Breast epithelium (tissue), 4 donors: ENCODE results near the gene UQCRC2. TPM values are rescaled to one million over a fixed set of nuclear protein-coding genes. Genes with fewer than 3 reads are reported as not detected.

Source experiments
- DNase-seq, 2 donors: peaks; one replicate each; pipeline ENCODE4 v3.0.0-alpha.2; 2019; ENCODE audit warnings: low spot score in 2 of 2
- H3K27ac ChIP-seq, 2 donors: fragments of 200-600 bp; sonication (generic) in 1 of 2; one replicate each; pipeline ENCODE4 v1.5.1; 2016 to 2019; ENCODE audit warnings: mild to moderate bottlenecking in 1 of 2
- H3K27me3 ChIP-seq, 2 donors: fragments of 200-600 bp; sonication (generic) in 1 of 2; one replicate each; pipeline versions ENCODE4 v1.5.1 to v1.6.0; 2017 to 2019; ENCODE audit warnings: control low read depth in 1 of 2, mild to moderate bottlenecking in 1 of 2
- H3K36me3 ChIP-seq: fragments of 200-600 bp; one replicate; pipeline ENCODE4 v1.5.1; 2019
- H3K4me1 ChIP-seq, 2 donors: fragments of 200-600 bp; sonication (generic); one replicate each; pipeline ENCODE4 v1.5.1; 2016 to 2019; ENCODE audit warnings: control low read depth in 1 of 2
- H3K4me3 ChIP-seq, 3 donors: fragments of 200-600 bp; sonication (generic); 1 replicate in 2 of 3; 2 replicates in 1 of 3; pipeline ENCODE4 v1.5.1; 2016 to 2019; ENCODE audit warnings: mild to moderate bottlenecking in 3 of 3, moderate library complexity in 2 of 3
- H3K9me3 ChIP-seq, 2 donors: fragments of 200-600 bp; sonication (generic) in 1 of 2; one replicate each; pipeline ENCODE4 v1.5.1; 2016 to 2019; ENCODE audit warnings: control low read depth in 1 of 2
- CTCF ChIP-seq, 3 donors: fragments of 450-650 bp; IDR thresholded peaks; one replicate each; pipeline ENCODE4 v1.5.1; 2016 to 2017; ENCODE audit warnings: antibody characterized with exemption in 3 of 3, mild to moderate bottlenecking in 3 of 3, moderate library complexity in 3 of 3
- POLR2A ChIP-seq: fragments of 450-650 bp; IDR thresholded peaks from one replicate; pipeline ENCODE4 v1.6.1; 2016; ENCODE audit warnings: antibody characterized with exemption, mild to moderate bottlenecking, moderate library complexity
- POLR2AphosphoS5 ChIP-seq, 3 donors: sonication (generic); formaldehyde crosslinking; IDR thresholded peaks; one replicate each; pipeline ENCODE4 v1.6.1; 2017; ENCODE audit warnings: antibody characterized with exemption in 3 of 3
- intact Hi-C: fragments of 100-400 bp; cut with DNase I; formaldehyde crosslinking; loops from one replicate; pipeline ENCODE4 v1.15.1; 2023; ENCODE audit warnings: low total_unique reads
- total RNA-seq, 3 donors: library from RNA; depleted of rRNA; stranded (reverse); fragments of >200 nt; gene quantifications; one replicate each; pipeline ENCODE4 v1.1.0, GENCODE V29; 2016

The UQCRC2 gene
- total RNA-seq, 3 donors from 2014 or later, result 142 to 177 (median 173) TPM

DNA sequence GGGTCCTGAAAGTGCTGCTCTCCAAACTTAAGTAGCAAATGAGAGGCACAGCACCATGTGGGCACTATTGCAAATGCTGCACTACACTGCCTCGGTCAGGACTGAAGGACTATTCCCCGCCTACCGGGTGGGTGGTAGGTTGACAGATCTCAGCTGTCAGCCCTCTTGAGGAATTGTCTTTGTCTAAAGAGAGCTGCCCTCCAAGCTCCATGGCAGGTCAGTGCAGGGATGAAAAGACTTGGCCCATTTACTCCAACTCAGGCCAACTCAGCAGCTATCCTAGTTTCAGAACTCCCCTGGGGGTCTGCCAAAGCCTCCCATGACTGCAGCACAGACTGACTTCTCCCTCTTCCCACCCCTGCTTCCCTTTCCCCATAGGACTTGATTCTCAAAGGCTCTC is 51.2 kb downstream of the UQCRC2 start:
- Histone ChIP-seq H3K4me1 (peaks cover 0 to 10% of the 10 kb centered on the region in 2 donors), H3K27me3 (no peaks in the 10 kb centered on the region), H3K4me3 (no peak overlapping the region), H3K9me3 (no peaks in the 10 kb centered on the region), H3K27ac (no peak overlapping the region), H3K36me3 (no peaks in the 10 kb centered on the region)
- no peak for DNase-seq
- intact Hi-C loops, result loop anchor here (5.0 to 10.0 kb wide), 2 partner anchors 183 to 290 kb away; partner anchors contain the start of gene POLR3E
- TF ChIP-seq POLR2A, result no peak

DNA sequence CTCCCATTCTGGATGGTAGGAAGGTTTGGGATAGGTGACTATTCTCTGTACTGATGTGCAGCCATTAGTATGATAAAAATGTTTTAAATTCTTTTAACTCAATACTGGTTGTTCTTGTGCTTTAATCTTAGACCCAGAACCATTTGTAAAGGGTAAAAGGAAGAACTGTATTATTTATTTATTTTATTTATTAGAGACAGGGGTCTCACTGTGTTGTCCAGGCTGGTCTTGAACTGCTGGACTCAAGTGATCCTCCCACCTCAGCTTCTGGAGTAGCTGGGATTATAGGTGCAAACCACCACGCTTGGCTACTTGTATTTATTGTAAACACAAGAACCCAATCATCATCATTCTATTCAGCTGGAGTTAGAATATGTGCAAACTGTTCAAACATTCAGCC is 52.6 kb downstream of the UQCRC2 start:
- no peaks in the 10 kb centered on the region for H3K27me3 ChIP-seq
- TF ChIP-seq POLR2A (no peak), POLR2AphosphoS5 (IDR thresholded peaks at IDR 0.05) (no peak), CTCF (IDR thresholded peaks at IDR 0.05) (no peak)
- peaks cover 0 to 10% of the 10 kb centered on the region in 2 donors for H3K4me1 ChIP-seq
- H3K27ac ChIP-seq, result no peak overlapping the region
- intact Hi-C loops, result loop anchor here (10.0 kb wide), 1 partner anchor 289 kb away; the partner anchor contains the start of gene POLR3E
- no peak overlapping the region for H3K4me3 ChIP-seq
- DNase-seq, result no peak
- H3K9me3 ChIP-seq, result no peaks in the 10 kb centered on the region
- H3K36me3 ChIP-seq, result no peaks in the 10 kb centered on the region

- DNase-seq, result no peak
- intact Hi-C loops, result loop anchor here (10.0 kb wide), 1 partner anchor 288 kb away; the partner anchor contains the start of gene POLR3E
- Histone ChIP-seq H3K36me3 (no peaks in the 10 kb centered on the region), H3K27ac (no peak overlapping the region), H3K27me3 (no peaks in the 10 kb centered on the region), H3K4me1 (peaks cover 0 to 1% of the 10 kb centered on the region in 2 donors), H3K9me3 (no peaks in the 10 kb centered on the region), H3K4me3 (no peak overlapping the region)
- TF ChIP-seq CTCF (IDR thresholded peaks at IDR 0.05), result no peak
Measured at GRCh38 chr16:22006636-22007035, 53.5 kb downstream of the UQCRC2 start.

DNA sequence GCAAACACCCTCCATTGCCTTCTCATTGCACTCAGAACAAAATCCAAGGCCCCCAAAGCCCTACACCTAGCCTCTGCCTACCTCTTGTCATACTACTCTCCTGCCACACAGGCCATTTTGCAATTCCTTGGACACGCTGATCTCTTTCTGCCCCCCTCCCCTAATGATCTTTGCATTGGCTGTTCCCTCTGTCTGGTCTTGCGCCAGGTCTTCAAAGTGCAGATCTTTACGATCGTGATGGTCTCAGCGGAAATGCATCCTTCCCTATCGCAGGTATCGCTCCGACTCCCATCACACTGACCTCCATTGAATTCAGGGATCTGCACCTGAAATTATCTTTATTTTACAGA is 54.0 kb downstream of the UQCRC2 start:
- H3K9me3 ChIP-seq, result no peaks in the 10 kb centered on the region
- peak overlapping the region; percentile 85 to 96 (median 95) for H3K4me3 ChIP-seq
- H3K36me3 ChIP-seq, result no peaks in the 10 kb centered on the region
- no peaks in the 10 kb centered on the region for H3K4me1 ChIP-seq
- H3K27ac ChIP-seq, result peak overlapping the region in 1 of 2 donors; percentile 80
- DNase-seq, result no peak
- intact Hi-C loops, result loop anchor here (10.0 kb wide), 1 partner anchor 288 kb away; the partner anchor contains the start of gene POLR3E
- H3K27me3 ChIP-seq, result no peaks in the 10 kb centered on the region
- TF ChIP-seq POLR2AphosphoS5 (IDR thresholded peaks at IDR 0.05) (no peak), CTCF (IDR thresholded peaks at IDR 0.05) (no peak), POLR2A (no peak)

DNA sequence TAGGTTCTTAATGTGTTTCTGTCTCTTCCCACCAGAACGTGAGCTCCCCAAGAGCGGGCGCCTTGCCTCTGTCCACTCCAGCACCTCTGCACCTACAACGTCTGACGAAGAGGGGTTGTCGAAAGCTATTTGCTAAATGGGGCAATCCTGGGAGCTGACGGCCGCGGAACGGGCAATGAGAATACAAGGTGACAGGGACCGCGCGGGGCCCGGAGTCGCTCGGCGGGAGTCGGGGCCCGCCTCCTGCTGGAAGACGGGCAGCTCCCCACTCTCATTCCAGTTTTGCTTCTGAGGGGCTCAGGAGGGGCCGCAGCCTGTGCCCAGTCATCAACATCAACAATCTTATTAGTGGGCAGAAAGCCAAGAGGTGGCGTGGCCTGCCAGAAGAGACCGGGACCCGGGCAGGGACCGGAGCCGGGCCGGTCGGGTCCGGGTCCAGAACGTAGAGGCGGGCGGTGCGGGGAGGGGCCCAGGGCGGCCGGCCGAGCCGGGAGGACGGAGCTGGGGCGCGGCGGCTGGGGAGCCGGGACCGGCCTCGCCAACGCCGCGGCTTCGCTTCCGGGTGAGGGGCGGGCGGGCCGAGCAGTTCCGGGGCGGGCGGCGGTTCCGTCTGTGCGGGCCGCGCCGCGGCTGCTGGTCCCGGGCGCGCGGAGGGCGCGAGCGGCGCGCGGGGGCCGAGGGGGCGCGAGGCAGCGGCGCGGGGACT is 54.5 kb downstream of the UQCRC2 start, which contains the start of gene MOSMO:
MOSMO (plus strand) TSS at position 603 of the 706 bp plus-strand sequence. CDS start 191 bp downstream, outside the sequence.
- Histone ChIP-seq H3K27me3 (no peaks in the 10 kb centered on the region), H3K27ac (peak within 1 kb of the TSS; percentile 80 to 91), H3K4me3 (peak within 1 kb of the TSS; percentile 85 to 96 (median 95)), H3K4me1 (no peaks in the 10 kb centered on the region), H3K9me3 (no peaks in the 10 kb centered on the region), H3K36me3 (no peaks in the 10 kb centered on the region)
- peak; percentile 40 to 66 for DNase-seq
- intact Hi-C loops, result loop anchor here (10.0 kb wide), 1 partner anchor 287 kb away; the partner anchor contains the start of gene POLR3E
- TF ChIP-seq CTCF (IDR thresholded peaks at IDR 0.05) (no peak), POLR2AphosphoS5 (IDR thresholded peaks at IDR 0.05) (peak in 2 of 3 donors; percentile 17 to 27)
